Activated CD4-positive, alpha-beta memory T cell treated with anti-CD3 and anti-CD28 coated beads, Interleukin-2, amount 10 ng/mL, durations not matched to agents 7 days and 5 days (primary cell): ENCODE results near the gene KLF16. TPM values are rescaled to one million over a fixed set of nuclear protein-coding genes. Genes with fewer than 3 reads are reported as not detected.

Experiments
- CTCF ChIA-PET: fragments of 350-600 bp; sonication (Branson Sonifier 250); formaldehyde crosslinking; loops from one replicate; lab custom pipeline; 2021; ENCODE audit warnings: antibody characterized with exemption, inconsistent platforms; lab: Charles Lee
- POLR2A ChIA-PET: fragments of 350-600 bp; sonication (Branson Sonifier 250); formaldehyde crosslinking; loops from one replicate; lab custom pipeline; 2021; ENCODE audit warnings: antibody characterized with exemption; lab: Charles Lee
- DNase-seq: peaks from one replicate; pipeline ENCODE4 v3.0.0-alpha.2; 2020
- H3K27ac Mint-ChIP-seq: one replicate; pipeline ENCODE4 v1.8.0; 2021; ENCODE audit warnings: mild to moderate bottlenecking, mixed read lengths
- H3K27me3 Mint-ChIP-seq: one replicate; pipeline ENCODE4 v1.8.0; 2021; ENCODE audit warnings: mixed read lengths
- H3K36me3 Mint-ChIP-seq: one replicate; pipeline ENCODE4 v1.8.0; 2021; ENCODE audit warnings: low read depth, mixed read lengths
- H3K4me1 Mint-ChIP-seq: one replicate; pipeline ENCODE4 v1.8.0; 2021; ENCODE audit warnings: mixed read lengths
- H3K4me3 Mint-ChIP-seq: one replicate; pipeline ENCODE4 v1.8.0; 2021; ENCODE audit warnings: mild to moderate bottlenecking, mixed read lengths
- H3K9me3 Mint-ChIP-seq: one replicate; pipeline ENCODE4 v1.8.0; 2021; ENCODE audit warnings: mixed read lengths
- total RNA-seq, 2 experiments: library from RNA; stranded (reverse); gene quantifications; one replicate each; pipeline ENCODE4 v1.2.3, GENCODE V29; 2021

Gene KLF16
- total RNA-seq, 2 experiments from 2014 or later, result 24.6 to 25.7 TPM

DNA sequence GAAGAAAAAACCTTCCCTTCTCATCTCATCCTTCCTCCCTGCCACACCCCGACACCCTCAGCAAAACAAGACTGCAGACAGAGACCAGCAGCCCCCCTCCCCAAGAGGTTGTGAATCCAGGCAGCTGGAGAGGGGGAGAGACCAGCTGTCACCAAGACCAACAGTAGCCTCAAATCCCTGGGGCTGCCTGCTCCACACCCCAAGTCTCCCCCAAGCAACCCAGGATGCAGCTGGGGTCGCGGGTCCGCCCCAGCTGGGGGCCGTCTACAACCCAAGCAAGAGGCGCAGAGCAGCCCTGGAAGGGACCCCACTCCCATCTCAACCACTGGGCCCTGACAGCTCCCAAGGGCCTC, 7.1 kb downstream of the KLF16 start:
- peak overlapping the region; percentile 80 for H3K4me3 Mint-ChIP-seq
- DNase-seq, result no peak
- H3K27ac Mint-ChIP-seq, result peak overlapping the region; percentile 96
- H3K27me3 Mint-ChIP-seq, result no peaks in the 10 kb centered on the region
- no peaks in the 10 kb centered on the region for H3K9me3 Mint-ChIP-seq
- ChIA-PET POLR2A (interaction anchor here (0.7 to 2.8 kb wide), 13 partner anchors 8 to 446 kb away, joined by 3 to 10 read pairs (median 6); partner anchors contain the start of genes ADAT3 and SCAMP4), CTCF (interaction anchor here (1.3 kb wide), 1 partner anchor 30 kb away, joined by 3 read pairs; no protein-coding TSS in a partner anchor)
- H3K36me3 Mint-ChIP-seq, result peaks cover 4% of the 10 kb centered on the region
- peaks cover 58% of the 10 kb centered on the region for H3K4me1 Mint-ChIP-seq

DNA sequence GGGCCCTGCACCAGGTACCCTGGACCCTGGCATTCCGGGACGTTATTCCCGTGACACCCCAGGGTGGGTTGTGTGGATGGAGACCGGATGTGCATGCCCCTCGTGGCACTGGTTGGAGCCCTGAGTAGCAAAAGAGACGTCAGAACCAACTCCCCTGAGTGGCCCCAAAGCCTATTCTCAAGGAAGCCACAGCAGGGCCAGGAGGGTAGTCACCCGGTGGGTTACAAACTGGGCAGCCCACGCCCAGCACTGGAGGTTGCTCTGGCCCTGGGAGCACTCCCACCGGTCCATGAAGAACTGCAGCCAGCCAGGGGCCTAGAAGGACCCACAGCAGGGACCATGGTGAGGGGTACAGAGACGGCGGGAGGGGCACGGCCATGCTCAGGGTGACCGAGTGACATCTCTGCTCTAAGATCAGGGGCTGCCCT, 7.5 kb downstream of the KLF16 start:
- DNase-seq, result peak; percentile 59
- Mint-ChIP-seq H3K36me3 (peaks cover 4% of the 10 kb centered on the region), H3K9me3 (no peaks in the 10 kb centered on the region), H3K4me1 (peaks cover 58% of the 10 kb centered on the region), H3K4me3 (peak overlapping the region; percentile 80), H3K27me3 (no peaks in the 10 kb centered on the region), H3K27ac (peak overlapping the region; percentile 96)
- CTCF ChIA-PET, result interaction anchor here (0.6 to 1.4 kb wide), 4 partner anchors 9 to 30 kb away, joined by 3 to 4 read pairs (median 3); no protein-coding TSS in a partner anchor
- POLR2A ChIA-PET, result interaction anchor here (0.7 to 2.8 kb wide), 14 partner anchors 9 to 446 kb away, joined by 3 to 10 read pairs (median 5); partner anchors contain the start of genes ADAT3 and SCAMP4

DNA sequence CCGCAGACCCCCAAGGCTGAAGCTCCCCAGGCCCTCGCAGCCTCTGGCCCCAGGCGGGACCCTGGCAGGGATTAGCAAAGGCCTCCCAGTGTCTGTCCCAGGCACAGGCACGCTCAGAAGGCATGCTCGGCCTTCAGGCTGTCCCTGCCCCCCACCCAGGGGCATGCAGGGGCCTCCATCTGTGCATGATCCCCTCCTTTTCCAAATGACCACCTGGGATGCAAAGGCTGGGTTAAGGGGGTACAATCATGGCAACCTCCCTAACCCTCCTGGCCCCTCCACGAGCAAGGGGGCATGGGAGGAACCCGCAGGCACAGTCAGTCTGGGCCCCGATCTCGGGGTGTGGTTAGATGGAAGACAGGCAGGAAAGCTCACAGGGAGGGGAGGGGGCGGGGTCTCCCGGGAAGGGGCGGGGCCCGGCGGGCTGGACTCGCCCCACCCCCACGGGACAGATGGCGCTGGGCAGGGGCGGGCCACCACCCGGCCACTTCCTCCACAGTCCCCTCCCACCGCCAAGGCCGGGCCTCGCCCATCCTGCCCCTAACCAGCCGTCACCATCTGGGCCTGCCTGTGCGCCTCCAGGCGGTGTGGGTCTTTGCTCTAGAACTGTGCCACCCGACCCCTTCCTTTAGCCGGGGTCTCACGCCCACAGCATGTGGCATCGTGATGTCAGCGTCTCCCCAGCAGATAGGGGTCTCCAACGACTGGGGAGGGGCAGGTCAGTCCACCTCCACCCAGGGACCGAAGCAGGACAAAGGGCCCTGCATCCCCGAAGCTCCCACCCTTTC, 8.1 kb downstream of the KLF16 start:
- Mint-ChIP-seq H3K4me3 (peak overlapping the region; percentile 80), H3K36me3 (peaks cover 4% of the 10 kb centered on the region), H3K27ac (peak overlapping the region; percentile 96), H3K27me3 (no peaks in the 10 kb centered on the region), H3K9me3 (no peaks in the 10 kb centered on the region), H3K4me1 (peaks cover 59% of the 10 kb centered on the region)
- ChIA-PET CTCF (interaction anchor here (0.6 to 1.4 kb wide), 3 partner anchors 9 to 29 kb away, joined by 3 to 4 read pairs (median 3); no protein-coding TSS in a partner anchor), POLR2A (interaction anchor here (0.9 to 2.8 kb wide), 12 partner anchors 9 to 445 kb away, joined by 3 to 10 read pairs (median 4); partner anchors contain the start of gene KLF16)
- peak; percentile 96 for DNase-seq

DNA sequence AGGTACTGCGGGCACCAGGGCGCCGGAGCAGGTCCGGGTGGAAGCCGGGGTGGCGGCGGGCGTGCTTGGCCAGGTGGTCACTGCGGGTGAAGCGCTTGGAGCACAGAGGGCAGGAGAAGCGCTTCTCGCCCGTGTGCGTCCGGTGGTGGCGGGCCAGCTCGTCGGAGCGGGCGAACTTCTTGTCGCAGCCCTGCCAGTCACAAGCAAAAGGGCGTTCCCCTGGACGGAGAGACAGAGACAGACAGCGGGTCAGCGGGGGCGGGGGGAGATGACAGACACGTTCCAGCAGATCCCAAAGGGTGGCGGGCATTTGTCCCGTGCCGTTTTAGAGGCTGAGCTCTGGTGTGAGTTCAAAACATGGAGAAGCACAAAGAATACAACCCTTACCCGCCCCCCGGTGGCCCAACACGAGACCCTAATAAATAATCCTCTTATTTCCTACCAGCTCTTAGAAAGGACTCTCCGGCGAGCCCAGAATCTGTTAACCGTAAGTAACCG, 8.8 kb downstream of the KLF16 start:
- ChIA-PET POLR2A (interaction anchor here (0.9 to 1.9 kb wide), 6 partner anchors 10 to 43 kb away, joined by 3 to 7 read pairs (median 4); partner anchors contain the start of gene KLF16), CTCF (interaction anchor here (1.2 to 1.4 kb wide), 2 partner anchors 22 to 29 kb away, joined by 3 to 4 read pairs; no protein-coding TSS in a partner anchor)
- DNase-seq, result no peak
- peak overlapping the region; percentile 80 for H3K4me3 Mint-ChIP-seq
- peaks cover 59% of the 10 kb centered on the region for H3K4me1 Mint-ChIP-seq
- peak overlapping the region; percentile 90 for H3K27ac Mint-ChIP-seq
- H3K27me3 Mint-ChIP-seq, result no peaks in the 10 kb centered on the region
- peaks cover 4% of the 10 kb centered on the region for H3K36me3 Mint-ChIP-seq
- no peaks in the 10 kb centered on the region for H3K9me3 Mint-ChIP-seq

DNA sequence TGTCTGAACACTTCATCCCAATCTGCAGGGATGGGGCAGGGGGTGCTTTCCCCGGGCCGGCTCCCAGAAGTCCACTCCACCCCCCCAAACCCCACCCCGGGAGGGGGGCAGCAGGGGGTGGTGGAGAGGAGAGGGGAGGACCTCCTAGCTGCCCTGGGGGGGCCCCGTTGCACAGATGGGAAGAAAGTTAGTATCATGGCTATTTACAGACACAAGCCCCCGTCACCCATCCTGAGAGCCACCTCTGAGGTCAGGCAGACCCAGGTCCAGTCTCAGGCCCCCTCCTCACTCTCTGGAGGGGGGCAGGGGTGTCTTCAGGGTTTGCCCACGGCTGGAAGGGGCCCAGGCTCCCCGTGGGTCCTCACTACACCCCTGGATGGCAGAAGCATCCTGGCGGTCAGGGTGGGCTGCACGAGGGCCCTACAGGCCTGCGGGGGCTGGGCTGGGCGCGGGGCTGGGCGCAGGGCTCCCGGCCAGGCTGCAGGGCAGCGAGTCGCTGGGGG, 9.3 kb downstream of the KLF16 start:
- DNase-seq, result no peak
- ChIA-PET POLR2A (interaction anchor here (0.9 to 1.9 kb wide), 4 partner anchors 10 to 28 kb away, joined by 3 to 7 read pairs (median 3); partner anchors contain the start of gene KLF16), CTCF (interaction anchor here (1.4 kb wide), 2 partner anchors 28 to 62 kb away, joined by 4 to 5 read pairs; no protein-coding TSS in a partner anchor)
- Mint-ChIP-seq H3K27me3 (no peaks in the 10 kb centered on the region), H3K4me3 (no peak overlapping the region), H3K36me3 (peaks cover 4% of the 10 kb centered on the region), H3K27ac (no peak overlapping the region), H3K9me3 (no peaks in the 10 kb centered on the region), H3K4me1 (peaks cover 60% of the 10 kb centered on the region)

DNA sequence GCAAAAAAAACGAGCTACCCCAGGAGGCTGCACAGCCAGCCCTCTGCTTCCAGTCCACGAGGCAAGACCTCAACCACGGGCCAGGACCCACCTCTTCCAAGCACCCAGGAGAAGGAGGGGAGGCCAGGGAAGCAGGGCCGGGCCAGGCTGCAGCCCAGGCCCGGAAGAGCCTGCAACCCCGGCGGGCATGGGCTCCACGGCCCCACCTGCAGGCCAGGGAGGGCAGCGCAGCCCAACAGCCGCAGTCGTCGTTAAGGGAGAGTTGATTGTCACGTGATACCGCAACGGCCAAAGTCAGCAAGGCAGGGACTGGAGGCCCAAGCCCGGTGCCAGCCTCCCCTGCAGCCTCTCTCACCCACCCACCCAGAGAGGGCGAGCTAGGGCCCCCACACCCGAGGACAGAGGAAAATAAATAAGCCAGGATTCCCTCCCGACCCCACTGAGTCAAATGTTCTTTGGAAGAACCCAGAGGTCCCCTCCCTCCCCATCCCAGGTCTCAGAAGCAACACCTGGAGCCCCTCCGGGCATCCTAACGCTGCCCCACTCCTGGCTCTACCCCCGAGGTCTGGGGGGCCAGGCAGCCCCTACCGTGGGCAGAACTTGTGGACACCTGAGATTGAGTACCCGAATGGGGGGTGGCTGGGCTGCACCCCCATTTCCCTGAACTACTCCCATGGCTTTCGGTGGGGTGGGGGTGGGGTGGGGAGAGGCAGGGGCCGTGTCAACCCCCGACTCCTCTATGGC, 9.9 kb downstream of the KLF16 start:
- peak overlapping the region; percentile 31 for H3K4me3 Mint-ChIP-seq
- POLR2A ChIA-PET, result interaction anchor here (1.9 kb wide), 1 partner anchor 11 kb away, joined by 7 read pairs; the partner anchor contains the start of gene KLF16
- peak; percentile 91 for DNase-seq
- H3K27ac Mint-ChIP-seq, result peak overlapping the region; percentile 91
- H3K4me1 Mint-ChIP-seq, result peaks cover 60% of the 10 kb centered on the region
- CTCF ChIA-PET, result interaction anchor here (1.4 kb wide), 1 partner anchor 63 kb away, joined by 5 read pairs; no protein-coding TSS in a partner anchor
- no peaks in the 10 kb centered on the region for H3K27me3 Mint-ChIP-seq
- H3K9me3 Mint-ChIP-seq, result no peaks in the 10 kb centered on the region
- H3K36me3 Mint-ChIP-seq, result peaks cover 4% of the 10 kb centered on the region

DNA sequence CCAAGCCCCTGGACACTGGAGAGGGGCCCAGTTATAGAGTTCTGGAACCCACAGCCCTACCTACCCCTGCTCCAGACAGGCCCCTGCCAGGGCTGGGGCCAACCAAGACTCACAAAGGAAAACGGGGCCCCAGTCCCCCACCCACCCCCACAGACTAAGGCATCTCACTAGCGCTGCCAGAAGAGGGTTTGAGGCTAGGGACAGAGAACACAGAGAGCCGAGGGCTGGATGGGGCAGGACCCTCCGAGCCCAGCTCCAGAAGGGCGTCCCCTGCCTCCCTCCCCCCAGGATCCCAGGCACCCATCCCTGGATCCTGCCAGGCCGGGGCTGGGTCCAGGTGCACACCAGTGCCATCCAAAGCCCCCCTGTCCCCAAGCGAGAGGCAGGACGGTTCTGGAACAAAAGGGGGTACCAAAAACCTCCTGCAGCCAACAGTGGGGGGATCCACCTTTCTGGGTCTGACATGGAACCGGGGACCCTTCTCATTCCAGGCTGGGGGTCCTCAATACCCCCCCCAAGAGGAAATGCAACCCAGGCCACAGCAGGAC, 10.7 kb downstream of the KLF16 start:
- ChIA-PET CTCF (interaction anchor here (1.4 kb wide), 1 partner anchor 64 kb away, joined by 5 read pairs; no protein-coding TSS in a partner anchor), POLR2A (no interaction called here)
- Mint-ChIP-seq H3K27ac (no peak overlapping the region), H3K27me3 (no peaks in the 10 kb centered on the region), H3K4me3 (no peak overlapping the region), H3K36me3 (peaks cover 4% of the 10 kb centered on the region), H3K9me3 (no peaks in the 10 kb centered on the region), H3K4me1 (peaks cover 52% of the 10 kb centered on the region)
- DNase-seq, result no peak

DNA sequence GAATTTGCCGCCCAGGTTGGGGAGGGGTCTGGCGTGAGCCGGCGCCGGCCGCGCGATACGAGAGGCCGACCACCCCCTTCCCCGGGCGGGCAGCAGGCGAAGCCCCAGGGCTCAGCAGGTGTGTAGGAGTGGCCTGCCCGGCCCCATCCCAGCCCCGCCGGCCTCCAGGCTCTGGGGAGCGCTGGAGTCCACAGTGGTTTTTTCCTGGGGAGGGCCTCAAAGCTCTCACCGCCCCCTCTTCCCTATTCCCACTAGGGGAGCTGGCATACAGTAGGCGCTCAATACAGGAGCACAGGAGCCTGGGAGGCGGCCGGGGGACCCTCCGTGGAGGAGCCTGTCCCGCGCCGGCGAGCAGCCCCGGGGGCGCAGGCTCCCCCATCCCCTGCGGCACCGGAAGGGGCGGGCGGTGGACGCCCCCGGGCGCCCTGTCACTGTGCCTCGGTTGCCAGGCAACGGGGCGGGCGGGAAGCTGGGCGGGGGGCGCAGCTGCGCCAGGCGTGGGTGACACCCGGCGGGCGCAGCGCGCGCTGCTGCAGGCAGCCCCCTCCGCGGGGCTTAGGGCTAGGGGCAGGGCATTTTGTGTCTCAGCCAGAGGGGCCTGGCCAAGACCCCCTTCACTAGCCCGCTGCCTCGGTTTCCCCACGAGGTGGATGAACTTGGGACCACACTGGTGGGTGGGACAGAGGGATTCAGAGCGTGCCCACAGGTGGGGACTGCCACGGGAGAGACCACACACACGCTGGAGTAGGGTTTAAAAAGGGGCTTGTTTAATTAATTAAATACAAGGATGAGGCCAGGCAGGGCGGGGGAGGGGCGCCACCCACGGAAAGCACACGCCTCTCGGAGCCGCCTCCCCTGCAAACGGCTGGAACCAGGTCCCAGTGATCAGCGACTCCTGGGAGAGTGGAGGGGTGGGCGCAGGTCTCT, 11.5 kb downstream of the KLF16 start:
- CTCF ChIA-PET, result no interaction called here
- H3K36me3 Mint-ChIP-seq, result peaks cover 4% of the 10 kb centered on the region
- no peak overlapping the region for H3K4me3 Mint-ChIP-seq
- POLR2A ChIA-PET, result no interaction called here
- no peak overlapping the region for H3K27ac Mint-ChIP-seq
- no peak for DNase-seq
- no peaks in the 10 kb centered on the region for H3K27me3 Mint-ChIP-seq
- peaks cover 56% of the 10 kb centered on the region for H3K4me1 Mint-ChIP-seq
- H3K9me3 Mint-ChIP-seq, result no peaks in the 10 kb centered on the region

DNA sequence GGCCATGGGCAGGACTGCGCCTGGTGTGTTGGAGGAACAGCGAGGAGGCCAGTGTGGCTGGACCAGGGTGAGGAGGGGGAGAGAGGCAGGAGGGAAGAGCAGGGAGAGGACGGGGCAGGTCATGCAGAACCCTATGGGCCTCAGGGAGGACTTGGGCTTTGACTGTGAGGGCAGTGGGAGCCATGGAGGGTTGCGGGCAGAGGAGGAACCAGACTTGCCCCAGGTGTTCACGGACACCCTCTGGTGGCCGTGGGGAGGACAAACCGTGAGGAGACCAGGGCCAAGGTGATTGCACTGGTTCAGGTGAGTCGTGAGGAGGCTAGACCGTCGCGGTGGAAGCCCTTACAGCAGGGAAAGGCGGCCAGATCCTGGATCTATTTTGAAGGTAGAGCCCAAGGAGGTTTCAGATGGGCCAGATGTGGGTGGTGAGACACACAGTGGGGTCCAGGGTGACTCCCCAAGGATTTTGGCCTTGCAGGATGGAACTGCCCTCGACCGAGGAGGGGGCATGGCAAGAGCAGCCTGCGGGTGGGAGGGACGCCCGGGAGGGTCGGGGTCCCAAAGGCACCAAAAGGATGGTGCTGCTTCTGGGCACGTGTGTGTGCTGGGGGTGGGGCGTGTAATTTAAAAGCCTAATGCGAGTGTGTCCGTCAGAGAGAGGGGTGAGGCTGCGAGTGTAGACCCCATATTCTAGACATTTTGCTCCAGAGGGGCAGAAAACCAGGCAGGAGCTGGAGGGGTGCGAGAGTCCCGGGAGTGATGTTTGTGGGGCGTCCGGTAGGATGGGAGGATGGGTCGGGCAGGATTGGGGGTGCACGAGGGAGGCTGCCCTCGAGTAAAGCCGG, 12.3 kb downstream of the KLF16 start:
- H3K36me3 Mint-ChIP-seq, result peaks cover 4% of the 10 kb centered on the region
- ChIA-PET POLR2A (no interaction called here), CTCF (no interaction called here)
- no peaks in the 10 kb centered on the region for H3K27me3 Mint-ChIP-seq
- peak overlapping the region; percentile 21 for H3K27ac Mint-ChIP-seq
- no peak overlapping the region for H3K4me3 Mint-ChIP-seq
- peaks cover 61% of the 10 kb centered on the region for H3K4me1 Mint-ChIP-seq
- DNase-seq, result no peak
- H3K9me3 Mint-ChIP-seq, result no peaks in the 10 kb centered on the region

DNA sequence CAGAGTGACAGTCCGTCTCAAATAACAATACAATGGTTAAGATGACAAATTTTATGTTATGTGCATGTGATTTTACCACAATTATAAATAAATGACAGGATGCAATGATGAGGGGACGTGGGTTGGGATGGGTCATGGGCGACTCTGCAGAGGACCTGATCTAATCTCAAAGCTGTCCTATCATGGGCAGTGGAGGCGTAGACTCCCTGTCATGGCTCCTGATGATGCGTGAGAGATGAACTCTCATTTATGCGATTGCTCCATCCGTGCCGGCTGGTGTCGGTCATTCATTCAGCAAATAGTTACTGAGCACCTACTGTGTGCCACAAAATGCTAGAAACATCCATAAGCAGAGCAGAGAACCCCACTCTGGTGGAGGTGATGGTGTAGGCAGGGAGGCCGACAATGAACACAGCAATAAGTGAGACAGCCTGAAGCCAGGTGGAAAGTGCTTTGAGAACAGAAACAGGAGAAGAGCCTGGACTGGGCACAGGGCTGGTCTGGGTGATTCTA, 13.4 kb downstream of the KLF16 start:
- Mint-ChIP-seq H3K4me3 (no peak overlapping the region), H3K36me3 (peaks cover 4% of the 10 kb centered on the region), H3K27me3 (no peaks in the 10 kb centered on the region), H3K9me3 (no peaks in the 10 kb centered on the region), H3K4me1 (peaks cover 60% of the 10 kb centered on the region), H3K27ac (peak overlapping the region; percentile 16)
- CTCF ChIA-PET, result interaction anchor here (0.6 to 1.9 kb wide), 4 partner anchors 12 to 57 kb away, joined by 3 to 7 read pairs (median 4); no protein-coding TSS in a partner anchor
- no peak for DNase-seq
- POLR2A ChIA-PET, result interaction anchor here (1.7 kb wide), 1 partner anchor 48 kb away, joined by 4 read pairs; no protein-coding TSS in a partner anchor
